WI38 (cell line): Measurements from ENCODE around the gene ZFYVE9.
A peak's percentile ranks its signal among the peaks of the same experiment; 100 is the strongest.
"Not testable (repeated sequence)": the region's sequence is repeated elsewhere in the genome, so short reads cannot be mapped to it uniquely, and the experiment has no call there.

Experiments used
- H3K4me3 ChIP-seq: 2 replicates; pipeline ENCODE4 v1.5.1; 2011; ENCODE audit warnings: low read depth, mild to moderate bottlenecking, control low read depth, low read length
- CTCF ChIP-seq: IDR thresholded peaks from 2 replicates; pipeline ENCODE4 v1.5.1; 2012; ENCODE audit warnings: low read depth, mild to moderate bottlenecking, control low read depth, low read length

ZFYVE9 gene, protein sequence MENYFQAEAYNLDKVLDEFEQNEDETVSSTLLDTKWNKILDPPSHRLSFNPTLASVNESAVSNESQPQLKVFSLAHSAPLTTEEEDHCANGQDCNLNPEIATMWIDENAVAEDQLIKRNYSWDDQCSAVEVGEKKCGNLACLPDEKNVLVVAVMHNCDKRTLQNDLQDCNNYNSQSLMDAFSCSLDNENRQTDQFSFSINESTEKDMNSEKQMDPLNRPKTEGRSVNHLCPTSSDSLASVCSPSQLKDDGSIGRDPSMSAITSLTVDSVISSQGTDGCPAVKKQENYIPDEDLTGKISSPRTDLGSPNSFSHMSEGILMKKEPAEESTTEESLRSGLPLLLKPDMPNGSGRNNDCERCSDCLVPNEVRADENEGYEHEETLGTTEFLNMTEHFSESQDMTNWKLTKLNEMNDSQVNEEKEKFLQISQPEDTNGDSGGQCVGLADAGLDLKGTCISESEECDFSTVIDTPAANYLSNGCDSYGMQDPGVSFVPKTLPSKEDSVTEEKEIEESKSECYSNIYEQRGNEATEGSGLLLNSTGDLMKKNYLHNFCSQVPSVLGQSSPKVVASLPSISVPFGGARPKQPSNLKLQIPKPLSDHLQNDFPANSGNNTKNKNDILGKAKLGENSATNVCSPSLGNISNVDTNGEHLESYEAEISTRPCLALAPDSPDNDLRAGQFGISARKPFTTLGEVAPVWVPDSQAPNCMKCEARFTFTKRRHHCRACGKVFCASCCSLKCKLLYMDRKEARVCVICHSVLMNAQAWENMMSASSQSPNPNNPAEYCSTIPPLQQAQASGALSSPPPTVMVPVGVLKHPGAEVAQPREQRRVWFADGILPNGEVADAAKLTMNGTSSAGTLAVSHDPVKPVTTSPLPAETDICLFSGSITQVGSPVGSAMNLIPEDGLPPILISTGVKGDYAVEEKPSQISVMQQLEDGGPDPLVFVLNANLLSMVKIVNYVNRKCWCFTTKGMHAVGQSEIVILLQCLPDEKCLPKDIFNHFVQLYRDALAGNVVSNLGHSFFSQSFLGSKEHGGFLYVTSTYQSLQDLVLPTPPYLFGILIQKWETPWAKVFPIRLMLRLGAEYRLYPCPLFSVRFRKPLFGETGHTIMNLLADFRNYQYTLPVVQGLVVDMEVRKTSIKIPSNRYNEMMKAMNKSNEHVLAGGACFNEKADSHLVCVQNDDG (N-terminal part only)

GRCh38 chr1:52141513-52142219 lies at the start of gene ZFYVE9:
Gene ZFYVE9 (plus strand): TSS chr1:52142089. CDS start chr1:52233207, 91,118 bp downstream.
- H3K4me3 ChIP-seq: peak within 1 kb of the TSS; percentile 85
- peak; percentile 20; the same call in 1 of the 2 replicates for TF ChIP-seq CTCF

DNA sequence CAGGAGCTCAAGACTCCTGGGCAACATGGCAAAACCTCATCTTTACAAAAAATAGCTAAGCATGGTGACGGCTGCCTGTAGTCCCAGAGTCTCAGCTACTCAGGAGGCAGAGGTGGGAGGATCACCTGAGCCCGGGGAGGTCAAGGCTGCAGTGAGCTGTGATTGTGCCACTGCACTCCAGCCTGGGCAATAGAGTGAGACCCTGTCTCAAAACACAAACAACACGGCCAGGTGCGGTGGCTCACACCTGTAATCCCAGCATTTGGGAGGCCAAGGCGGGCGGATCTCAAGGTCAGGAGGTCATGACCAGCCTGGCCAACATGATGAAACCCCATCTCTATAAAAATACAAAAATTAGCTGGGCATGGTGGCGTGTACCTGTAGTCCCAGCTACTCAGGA lies 47.6 kb upstream of the ZFYVE9 start:
- not testable (repeated sequence) for H3K4me3 ChIP-seq

DNA sequence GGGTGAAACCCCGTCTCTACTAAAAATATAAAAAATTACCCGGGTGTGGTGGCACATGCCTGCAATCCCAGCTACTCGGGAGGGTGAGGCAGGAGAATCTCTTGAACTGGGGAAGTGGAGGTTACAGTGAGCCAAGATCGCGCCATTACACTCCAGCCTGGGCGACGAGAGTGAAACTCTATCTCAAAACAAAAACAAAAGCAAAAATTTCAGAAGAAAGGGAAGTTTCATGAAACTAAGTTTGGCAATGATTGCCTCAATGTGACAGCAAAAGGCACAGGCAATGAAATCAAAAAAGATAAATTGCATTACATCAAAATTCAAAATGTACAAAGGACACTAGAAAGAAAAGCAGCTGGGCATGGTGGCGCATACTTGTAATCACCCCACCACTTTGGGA lies 45.7 kb upstream of the ZFYVE9 start:
- no peak overlapping the region for H3K4me3 ChIP-seq
- no peak for TF ChIP-seq CTCF

DNA sequence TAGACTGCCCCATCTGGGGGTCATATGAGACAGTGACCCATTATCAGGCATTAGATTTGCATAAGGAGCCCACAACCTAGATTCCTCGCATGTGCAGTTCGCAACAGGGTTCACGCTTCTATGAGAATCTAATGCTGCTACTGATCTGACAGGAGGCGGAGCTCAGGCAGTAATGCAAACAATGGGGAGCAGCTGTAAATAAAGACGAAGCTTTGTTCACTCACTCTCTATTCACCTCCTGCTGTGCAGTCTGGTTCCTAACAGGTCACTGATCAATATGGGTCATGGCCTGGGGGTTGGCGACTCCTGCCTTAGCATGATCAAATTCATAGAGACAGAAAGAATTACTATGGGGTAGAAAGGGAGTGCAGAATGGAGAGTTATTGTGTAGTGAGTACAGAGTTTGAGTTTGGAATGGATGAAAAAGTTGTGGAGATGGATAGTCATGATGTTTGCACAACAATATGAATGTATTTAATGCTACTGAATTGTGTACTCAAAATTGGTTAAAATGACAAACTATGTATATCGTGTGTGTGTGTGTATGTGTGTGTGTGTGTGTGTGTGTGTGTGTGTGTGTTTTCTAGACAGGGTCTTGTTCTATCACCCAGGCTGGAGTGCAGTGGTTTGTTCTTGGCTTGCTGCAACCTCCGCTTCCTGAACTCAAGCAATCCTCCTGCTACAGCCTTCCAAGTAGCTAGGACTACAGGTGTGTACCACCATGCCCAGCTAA lies 43.6 kb upstream of the ZFYVE9 start:
- H3K4me3 ChIP-seq: no peak overlapping the region
- no peak for TF ChIP-seq CTCF

GRCh38 chr1:52102336-52103013 lies 39.4 kb upstream of the ZFYVE9 start:
- no peak for TF ChIP-seq CTCF
- no peak overlapping the region for H3K4me3 ChIP-seq

- H3K4me3 ChIP-seq: no peak overlapping the region
- no peak for TF ChIP-seq CTCF
Measured at GRCh38 chr1:52111492-52111891, 30.4 kb upstream of the ZFYVE9 start.
